A549 (cell line): ENCODE results near the gene FLRT3.

ENCODE experiments used
- CEBPB ChIP-seq, 2 experiments: fragments of >200 bp in 1 of 2; sonication (Bioruptor Twin) in 1 of 2; formaldehyde crosslinking in 1 of 2; IDR thresholded peaks; 2 replicates each; pipeline ENCODE4 v1.6.1; 2012 to 2016
- CHD2 ChIP-seq: fragments of 150-350 bp; IDR thresholded peaks from 2 replicates; pipeline ENCODE4 v1.6.1; 2014; ENCODE audit warnings: low read length; ENCODE audit not compliant: partially characterized antibody
- NFE2L2 ChIP-seq: fragments of 150-350 bp; conservative IDR thresholded peaks from 2 replicates; pipeline ENCODE4 v1.6.1; 2014; ENCODE audit warnings: low read length
- POLR2A ChIP-seq: IDR thresholded peaks from 2 replicates; pipeline ENCODE4 v1.6.1; 2012; ENCODE audit warnings: mild to moderate bottlenecking, low read length
- TF ChIP-seq, protein P1 (sequence below): fragments of >200 bp; sonication (Bioruptor Twin); formaldehyde crosslinking; IDR thresholded peaks from 3 replicates; pipeline ENCODE4 v1.5.1; 2016
- TF ChIP-seq, protein P2 (sequence below): fragments of 200-600 bp; sonication (generic); IDR thresholded peaks from 2 replicates; pipeline ENCODE4 v1.6.1; 2016; ENCODE audit warnings: antibody characterized with exemption, mild to moderate bottlenecking, moderate library complexity

DNA sequence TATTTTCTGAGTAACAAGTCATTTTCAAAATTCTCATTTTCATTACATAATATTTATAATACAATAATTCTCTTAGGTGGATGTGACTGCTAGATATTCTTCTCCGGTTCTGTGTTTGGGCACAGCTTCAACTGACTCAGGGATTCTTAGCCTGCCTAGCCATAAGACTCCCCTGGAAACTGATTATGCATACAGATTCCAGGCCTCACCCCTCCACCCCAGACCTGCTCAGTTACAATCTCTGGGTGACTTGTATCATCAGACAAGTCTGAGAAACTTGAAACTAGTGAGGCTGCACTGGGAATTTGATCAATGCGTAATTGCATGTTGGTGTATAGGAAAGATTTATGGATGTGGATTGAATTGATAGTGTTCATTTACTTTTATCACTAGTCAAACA is 25.4 kb downstream of the FLRT3 start:
- TF ChIP-seq, protein P1, sequence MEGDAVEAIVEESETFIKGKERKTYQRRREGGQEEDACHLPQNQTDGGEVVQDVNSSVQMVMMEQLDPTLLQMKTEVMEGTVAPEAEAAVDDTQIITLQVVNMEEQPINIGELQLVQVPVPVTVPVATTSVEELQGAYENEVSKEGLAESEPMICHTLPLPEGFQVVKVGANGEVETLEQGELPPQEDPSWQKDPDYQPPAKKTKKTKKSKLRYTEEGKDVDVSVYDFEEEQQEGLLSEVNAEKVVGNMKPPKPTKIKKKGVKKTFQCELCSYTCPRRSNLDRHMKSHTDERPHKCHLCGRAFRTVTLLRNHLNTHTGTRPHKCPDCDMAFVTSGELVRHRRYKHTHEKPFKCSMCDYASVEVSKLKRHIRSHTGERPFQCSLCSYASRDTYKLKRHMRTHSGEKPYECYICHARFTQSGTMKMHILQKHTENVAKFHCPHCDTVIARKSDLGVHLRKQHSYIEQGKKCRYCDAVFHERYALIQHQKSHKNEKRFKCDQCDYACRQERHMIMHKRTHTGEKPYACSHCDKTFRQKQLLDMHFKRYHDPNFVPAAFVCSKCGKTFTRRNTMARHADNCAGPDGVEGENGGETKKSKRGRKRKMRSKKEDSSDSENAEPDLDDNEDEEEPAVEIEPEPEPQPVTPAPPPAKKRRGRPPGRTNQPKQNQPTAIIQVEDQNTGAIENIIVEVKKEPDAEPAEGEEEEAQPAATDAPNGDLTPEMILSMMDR = no peak
- no peak for TF ChIP-seq NFE2L2
- no peak for TF ChIP-seq POLR2A
- TF ChIP-seq, protein P2, sequence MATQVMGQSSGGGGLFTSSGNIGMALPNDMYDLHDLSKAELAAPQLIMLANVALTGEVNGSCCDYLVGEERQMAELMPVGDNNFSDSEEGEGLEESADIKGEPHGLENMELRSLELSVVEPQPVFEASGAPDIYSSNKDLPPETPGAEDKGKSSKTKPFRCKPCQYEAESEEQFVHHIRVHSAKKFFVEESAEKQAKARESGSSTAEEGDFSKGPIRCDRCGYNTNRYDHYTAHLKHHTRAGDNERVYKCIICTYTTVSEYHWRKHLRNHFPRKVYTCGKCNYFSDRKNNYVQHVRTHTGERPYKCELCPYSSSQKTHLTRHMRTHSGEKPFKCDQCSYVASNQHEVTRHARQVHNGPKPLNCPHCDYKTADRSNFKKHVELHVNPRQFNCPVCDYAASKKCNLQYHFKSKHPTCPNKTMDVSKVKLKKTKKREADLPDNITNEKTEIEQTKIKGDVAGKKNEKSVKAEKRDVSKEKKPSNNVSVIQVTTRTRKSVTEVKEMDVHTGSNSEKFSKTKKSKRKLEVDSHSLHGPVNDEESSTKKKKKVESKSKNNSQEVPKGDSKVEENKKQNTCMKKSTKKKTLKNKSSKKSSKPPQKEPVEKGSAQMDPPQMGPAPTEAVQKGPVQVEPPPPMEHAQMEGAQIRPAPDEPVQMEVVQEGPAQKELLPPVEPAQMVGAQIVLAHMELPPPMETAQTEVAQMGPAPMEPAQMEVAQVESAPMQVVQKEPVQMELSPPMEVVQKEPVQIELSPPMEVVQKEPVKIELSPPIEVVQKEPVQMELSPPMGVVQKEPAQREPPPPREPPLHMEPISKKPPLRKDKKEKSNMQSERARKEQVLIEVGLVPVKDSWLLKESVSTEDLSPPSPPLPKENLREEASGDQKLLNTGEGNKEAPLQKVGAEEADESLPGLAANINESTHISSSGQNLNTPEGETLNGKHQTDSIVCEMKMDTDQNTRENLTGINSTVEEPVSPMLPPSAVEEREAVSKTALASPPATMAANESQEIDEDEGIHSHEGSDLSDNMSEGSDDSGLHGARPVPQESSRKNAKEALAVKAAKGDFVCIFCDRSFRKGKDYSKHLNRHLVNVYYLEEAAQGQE = no peak
- no peak for TF ChIP-seq CEBPB (IDR thresholded peaks at IDR 0.05)
- TF ChIP-seq CHD2 = no peak
